Measurements from ENCODE around the gene MZF1.

Gene MZF1

GRCh38 chr19:58519355-58520256 lies 53.5 kb downstream of the MZF1 start, which contains the start of gene ZBTB45 (continued):
- TF ChIP-seq TSHZ1 (tag by site-specific recombination; IDR thresholded peaks at IDR 0.05; ENCODE audit: borderline replicate concordance) (peak; percentile 64; the same call in 1 of the 2 replicates), ZNF423 (tag by site-specific recombination; IDR thresholded peaks at IDR 0.05) (0 out of 2 replicates have a peak, but pooled peaks have one; percentile 16), ZEB2 (tag by site-specific recombination; IDR thresholded peaks at IDR 0.05) (peak; percentile 99), ZNF398 (tag by site-specific recombination; IDR thresholded peaks at IDR 0.05) (peak; percentile 47; the same call in 1 of the 2 replicates), SALL2 (tag by site-specific recombination; IDR thresholded peaks at IDR 0.05; ENCODE audit: borderline replicate concordance) (no peak; the same call in 1 of the 2 replicates), ZNF837 (tag by site-specific recombination; IDR thresholded peaks at IDR 0.05) (peak; percentile 64; the same call in 1 of the 2 replicates), ZNF221 (tag by site-specific recombination; IDR thresholded peaks at IDR 0.05; ENCODE audit: borderline replicate concordance) (no peak), ZNF112 (tag by site-specific recombination; IDR thresholded peaks at IDR 0.05) (no peak), ZNF544 (tag by site-specific recombination; IDR thresholded peaks at IDR 0.05) (no peak), KLF7 (tag by site-specific recombination; IDR thresholded peaks at IDR 0.05; ENCODE audit: borderline replicate concordance) (peak; percentile 96), YY1 (tag by site-specific recombination; IDR thresholded peaks at IDR 0.05) (peak; percentile 90), ZNF148 (tag by site-specific recombination; IDR thresholded peaks at IDR 0.05; ENCODE audit: borderline replicate concordance) (peak; percentile 15; the same call in 1 of the 2 replicates), ZSCAN30 (tag by site-specific recombination; IDR thresholded peaks at IDR 0.05) (peak; percentile 99), ZNF513 (tag by site-specific recombination; IDR thresholded peaks at IDR 0.05) (peak; percentile 75), SP7 (tag by site-specific recombination; IDR thresholded peaks at IDR 0.05) (peak; percentile 96), GLIS2 (tag by site-specific recombination; IDR thresholded peaks at IDR 0.05) (peak; percentile 85), ZNF391 (tag by site-specific recombination; IDR thresholded peaks at IDR 0.05; ENCODE audit: borderline replicate concordance, low read depth) (peak; percentile 95), REPIN1 (tag by site-specific recombination; IDR thresholded peaks at IDR 0.05; ENCODE audit: low read depth) (peak; percentile 88; the same call in 1 of the 2 replicates), ZNF146 (tag by site-specific recombination; IDR thresholded peaks at IDR 0.05) (peak; percentile 62; the same call in 1 of the 2 replicates), ZBTB44 (tag by site-specific recombination; IDR thresholded peaks at IDR 0.05) (peak; percentile 52; the same call in 1 of the 2 replicates), ZNF514 (tag by site-specific recombination; IDR thresholded peaks at IDR 0.05) (no peak)
- TF ChIP-seq, protein P1, sequence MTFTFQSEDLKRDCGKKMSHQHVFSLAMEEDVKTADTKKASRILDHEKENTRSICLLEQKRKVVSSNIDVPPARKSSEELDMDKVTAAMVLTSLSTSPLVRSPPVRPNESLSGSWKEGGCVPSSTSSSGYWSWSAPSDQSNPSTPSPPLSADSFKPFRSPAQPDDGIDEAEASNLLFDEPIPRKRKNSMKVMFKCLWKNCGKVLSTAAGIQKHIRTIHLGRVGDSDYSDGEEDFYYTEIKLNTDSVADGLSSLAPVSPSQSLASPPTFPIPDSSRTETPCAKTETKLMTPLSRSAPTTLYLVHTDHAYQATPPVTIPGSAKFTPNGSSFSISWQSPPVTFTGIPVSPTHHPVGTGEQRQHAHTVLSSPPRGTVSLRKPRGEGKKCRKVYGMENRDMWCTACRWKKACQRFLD (tag by site-specific recombination; IDR thresholded peaks at IDR 0.05), result no peak
- TF ChIP-seq, protein P2, sequence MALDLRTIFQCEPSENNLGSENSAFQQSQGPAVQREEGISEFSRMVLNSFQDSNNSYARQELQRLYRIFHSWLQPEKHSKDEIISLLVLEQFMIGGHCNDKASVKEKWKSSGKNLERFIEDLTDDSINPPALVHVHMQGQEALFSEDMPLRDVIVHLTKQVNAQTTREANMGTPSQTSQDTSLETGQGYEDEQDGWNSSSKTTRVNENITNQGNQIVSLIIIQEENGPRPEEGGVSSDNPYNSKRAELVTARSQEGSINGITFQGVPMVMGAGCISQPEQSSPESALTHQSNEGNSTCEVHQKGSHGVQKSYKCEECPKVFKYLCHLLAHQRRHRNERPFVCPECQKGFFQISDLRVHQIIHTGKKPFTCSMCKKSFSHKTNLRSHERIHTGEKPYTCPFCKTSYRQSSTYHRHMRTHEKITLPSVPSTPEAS (tag by site-specific recombination; IDR thresholded peaks at IDR 0.05), result peak; percentile 79; the same call in 1 of the 2 replicates
